Measurements from ENCODE around the gene GCAT. TPM values are rescaled to one million over a fixed set of nuclear protein-coding genes. Genes with fewer than 3 reads are reported as not detected.

GCAT gene
- total and polyA plus RNA-seq, 2 of the 13 experiments (the other 11 are each of a cell fraction or from before 2014, with no cell fraction given), result 28.0 to 50.3 TPM

GRCh38 chr22:37842015-37842793, 34.5 kb downstream of the GCAT start (continued):
- peak; percentile 35; the same call in 1 of the 2 replicates for TF ChIP-seq ETV5 (CRISPR knock-in tag; IDR thresholded peaks at IDR 0.05; ENCODE audit: borderline replicate concordance)
- no peak for TF ChIP-seq IRF1 (CRISPR knock-in tag; IDR thresholded peaks at IDR 0.05; ENCODE audit: low read depth)
- 0 out of 2 replicates have a peak, but pooled peaks have one; percentile 21 for TF ChIP-seq ZNF331 (CRISPR knock-in tag; IDR thresholded peaks at IDR 0.05)
- no peak for TF ChIP-seq ZNF788 (CRISPR knock-in tag; IDR thresholded peaks at IDR 0.05; ENCODE audit: borderline replicate concordance)
- no peak for TF ChIP-seq TERF1 (CRISPR knock-in tag; IDR thresholded peaks at IDR 0.05)
- peak; percentile 44; the same call in 1 of the 2 replicates for TF ChIP-seq CREB1 (IDR thresholded peaks at IDR 0.05)
- TF ChIP-seq CREB1 (CRISPR knock-in tag; IDR thresholded peaks at IDR 0.05), result no peak
- TF ChIP-seq, protein P1, sequence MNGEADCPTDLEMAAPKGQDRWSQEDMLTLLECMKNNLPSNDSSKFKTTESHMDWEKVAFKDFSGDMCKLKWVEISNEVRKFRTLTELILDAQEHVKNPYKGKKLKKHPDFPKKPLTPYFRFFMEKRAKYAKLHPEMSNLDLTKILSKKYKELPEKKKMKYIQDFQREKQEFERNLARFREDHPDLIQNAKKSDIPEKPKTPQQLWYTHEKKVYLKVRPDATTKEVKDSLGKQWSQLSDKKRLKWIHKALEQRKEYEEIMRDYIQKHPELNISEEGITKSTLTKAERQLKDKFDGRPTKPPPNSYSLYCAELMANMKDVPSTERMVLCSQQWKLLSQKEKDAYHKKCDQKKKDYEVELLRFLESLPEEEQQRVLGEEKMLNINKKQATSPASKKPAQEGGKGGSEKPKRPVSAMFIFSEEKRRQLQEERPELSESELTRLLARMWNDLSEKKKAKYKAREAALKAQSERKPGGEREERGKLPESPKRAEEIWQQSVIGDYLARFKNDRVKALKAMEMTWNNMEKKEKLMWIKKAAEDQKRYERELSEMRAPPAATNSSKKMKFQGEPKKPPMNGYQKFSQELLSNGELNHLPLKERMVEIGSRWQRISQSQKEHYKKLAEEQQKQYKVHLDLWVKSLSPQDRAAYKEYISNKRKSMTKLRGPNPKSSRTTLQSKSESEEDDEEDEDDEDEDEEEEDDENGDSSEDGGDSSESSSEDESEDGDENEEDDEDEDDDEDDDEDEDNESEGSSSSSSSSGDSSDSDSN (CRISPR knock-in tag; IDR thresholded peaks at IDR 0.05), result no peak
- TF ChIP-seq, protein P2, sequence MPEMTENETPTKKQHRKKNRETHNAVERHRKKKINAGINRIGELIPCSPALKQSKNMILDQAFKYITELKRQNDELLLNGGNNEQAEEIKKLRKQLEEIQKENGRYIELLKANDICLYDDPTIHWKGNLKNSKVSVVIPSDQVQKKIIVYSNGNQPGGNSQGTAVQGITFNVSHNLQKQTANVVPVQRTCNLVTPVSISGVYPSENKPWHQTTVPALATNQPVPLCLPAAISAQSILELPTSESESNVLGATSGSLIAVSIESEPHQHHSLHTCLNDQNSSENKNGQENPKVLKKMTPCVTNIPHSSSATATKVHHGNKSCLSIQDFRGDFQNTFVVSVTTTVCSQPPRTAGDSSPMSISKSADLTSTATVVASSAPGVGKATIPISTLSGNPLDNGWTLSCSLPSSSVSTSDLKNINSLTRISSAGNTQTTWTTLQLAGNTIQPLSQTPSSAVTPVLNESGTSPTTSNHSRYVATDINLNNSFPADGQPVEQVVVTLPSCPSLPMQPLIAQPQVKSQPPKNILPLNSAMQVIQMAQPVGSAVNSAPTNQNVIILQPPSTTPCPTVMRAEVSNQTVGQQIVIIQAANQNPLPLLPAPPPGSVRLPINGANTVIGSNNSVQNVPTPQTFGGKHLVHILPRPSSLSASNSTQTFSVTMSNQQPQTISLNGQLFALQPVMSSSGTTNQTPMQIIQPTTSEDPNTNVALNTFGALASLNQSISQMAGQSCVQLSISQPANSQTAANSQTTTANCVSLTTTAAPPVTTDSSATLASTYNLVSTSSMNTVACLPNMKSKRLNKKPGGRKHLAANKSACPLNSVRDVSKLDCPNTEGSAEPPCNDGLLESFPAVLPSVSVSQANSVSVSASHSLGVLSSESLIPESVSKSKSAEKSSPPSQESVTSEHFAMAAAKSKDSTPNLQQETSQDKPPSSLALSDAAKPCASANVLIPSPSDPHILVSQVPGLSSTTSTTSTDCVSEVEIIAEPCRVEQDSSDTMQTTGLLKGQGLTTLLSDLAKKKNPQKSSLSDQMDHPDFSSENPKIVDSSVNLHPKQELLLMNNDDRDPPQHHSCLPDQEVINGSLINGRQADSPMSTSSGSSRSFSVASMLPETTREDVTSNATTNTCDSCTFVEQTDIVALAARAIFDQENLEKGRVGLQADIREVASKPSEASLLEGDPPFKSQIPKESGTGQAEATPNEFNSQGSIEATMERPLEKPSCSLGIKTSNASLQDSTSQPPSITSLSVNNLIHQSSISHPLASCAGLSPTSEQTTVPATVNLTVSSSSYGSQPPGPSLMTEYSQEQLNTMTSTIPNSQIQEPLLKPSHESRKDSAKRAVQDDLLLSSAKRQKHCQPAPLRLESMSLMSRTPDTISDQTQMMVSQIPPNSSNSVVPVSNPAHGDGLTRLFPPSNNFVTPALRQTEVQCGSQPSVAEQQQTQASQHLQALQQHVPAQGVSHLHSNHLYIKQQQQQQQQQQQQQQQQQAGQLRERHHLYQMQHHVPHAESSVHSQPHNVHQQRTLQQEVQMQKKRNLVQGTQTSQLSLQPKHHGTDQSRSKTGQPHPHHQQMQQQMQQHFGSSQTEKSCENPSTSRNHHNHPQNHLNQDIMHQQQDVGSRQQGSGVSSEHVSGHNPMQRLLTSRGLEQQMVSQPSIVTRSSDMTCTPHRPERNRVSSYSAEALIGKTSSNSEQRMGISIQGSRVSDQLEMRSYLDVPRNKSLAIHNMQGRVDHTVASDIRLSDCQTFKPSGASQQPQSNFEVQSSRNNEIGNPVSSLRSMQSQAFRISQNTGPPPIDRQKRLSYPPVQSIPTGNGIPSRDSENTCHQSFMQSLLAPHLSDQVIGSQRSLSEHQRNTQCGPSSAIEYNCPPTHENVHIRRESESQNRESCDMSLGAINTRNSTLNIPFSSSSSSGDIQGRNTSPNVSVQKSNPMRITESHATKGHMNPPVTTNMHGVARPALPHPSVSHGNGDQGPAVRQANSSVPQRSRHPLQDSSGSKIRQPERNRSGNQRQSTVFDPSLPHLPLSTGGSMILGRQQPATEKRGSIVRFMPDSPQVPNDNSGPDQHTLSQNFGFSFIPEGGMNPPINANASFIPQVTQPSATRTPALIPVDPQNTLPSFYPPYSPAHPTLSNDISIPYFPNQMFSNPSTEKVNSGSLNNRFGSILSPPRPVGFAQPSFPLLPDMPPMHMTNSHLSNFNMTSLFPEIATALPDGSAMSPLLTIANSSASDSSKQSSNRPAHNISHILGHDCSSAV (CRISPR knock-in tag; IDR thresholded peaks at IDR 0.05; ENCODE audit: borderline replicate concordance), result no peak
- no peak for TF ChIP-seq ZEB1 (IDR thresholded peaks at IDR 0.05; ENCODE audit: insufficient replicate concordance, low read depth)
- no peak for TF ChIP-seq CENPX (CRISPR knock-in tag; IDR thresholded peaks at IDR 0.05)
- peak; percentile 63; the same call in 1 of the 2 replicates for TF ChIP-seq ZBTB3 (CRISPR knock-in tag; IDR thresholded peaks at IDR 0.05; ENCODE audit: borderline replicate concordance, low read depth)
- TF ChIP-seq KAT8 (CRISPR knock-in tag; IDR thresholded peaks at IDR 0.05), result no peak
- no peak for TF ChIP-seq ZNF766 (CRISPR knock-in tag; IDR thresholded peaks at IDR 0.05; ENCODE audit: borderline replicate concordance)
- TF ChIP-seq AHR (CRISPR knock-in tag; IDR thresholded peaks at IDR 0.05), result no peak
- no peak for TF ChIP-seq RAD51 (IDR thresholded peaks at IDR 0.05; ENCODE audit: borderline replicate concordance)
- 0 out of 2 replicates have a peak, but pooled peaks have one; percentile 30 for TF ChIP-seq BCL6 (CRISPR knock-in tag; IDR thresholded peaks at IDR 0.05)
